GM19193 (cell line): Measurements from ENCODE around the gene ADGRA1.

Source experiments
- POLR2A ChIP-seq: IDR thresholded peaks from 4 replicates; pipeline ENCODE4 v1.6.1; 2011; ENCODE audit not compliant: insufficient read depth, insufficient read length; ENCODE audit errors: extremely low read depth

Gene ADGRA1

DNA sequence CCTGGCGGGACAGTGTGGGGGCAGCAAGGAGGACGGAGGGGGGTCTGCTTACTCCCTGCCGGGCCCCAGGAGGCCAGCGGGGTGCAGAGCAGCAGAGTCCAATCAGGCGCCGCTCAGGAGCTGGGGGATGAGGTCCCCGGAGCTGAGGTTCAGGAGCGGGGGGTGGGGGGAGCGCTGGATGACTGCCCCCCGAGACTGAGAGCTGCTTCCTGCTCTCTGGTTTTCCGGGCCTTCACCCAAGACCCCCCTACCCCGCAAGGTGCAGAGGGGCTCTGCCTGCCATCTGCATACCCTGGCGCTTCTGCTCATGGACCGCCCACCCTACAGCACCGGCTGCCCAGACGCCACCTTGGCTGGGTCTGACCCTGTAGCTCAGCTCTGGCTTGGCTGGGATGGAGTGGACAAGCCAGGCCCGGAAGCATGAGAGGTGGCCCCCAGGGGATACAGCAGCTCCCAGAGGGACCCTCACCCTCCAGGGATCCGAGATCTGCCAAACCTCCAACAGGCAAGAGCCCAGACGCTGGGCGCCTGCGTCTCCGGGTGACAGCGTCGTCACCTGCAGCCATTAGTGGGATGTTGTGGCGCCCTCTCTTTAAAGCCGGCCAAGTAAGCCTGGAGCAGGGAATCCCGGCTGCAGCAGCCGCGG lies 73.2 kb downstream of the ADGRA1 start:
- TF ChIP-seq POLR2A: no peak

DNA sequence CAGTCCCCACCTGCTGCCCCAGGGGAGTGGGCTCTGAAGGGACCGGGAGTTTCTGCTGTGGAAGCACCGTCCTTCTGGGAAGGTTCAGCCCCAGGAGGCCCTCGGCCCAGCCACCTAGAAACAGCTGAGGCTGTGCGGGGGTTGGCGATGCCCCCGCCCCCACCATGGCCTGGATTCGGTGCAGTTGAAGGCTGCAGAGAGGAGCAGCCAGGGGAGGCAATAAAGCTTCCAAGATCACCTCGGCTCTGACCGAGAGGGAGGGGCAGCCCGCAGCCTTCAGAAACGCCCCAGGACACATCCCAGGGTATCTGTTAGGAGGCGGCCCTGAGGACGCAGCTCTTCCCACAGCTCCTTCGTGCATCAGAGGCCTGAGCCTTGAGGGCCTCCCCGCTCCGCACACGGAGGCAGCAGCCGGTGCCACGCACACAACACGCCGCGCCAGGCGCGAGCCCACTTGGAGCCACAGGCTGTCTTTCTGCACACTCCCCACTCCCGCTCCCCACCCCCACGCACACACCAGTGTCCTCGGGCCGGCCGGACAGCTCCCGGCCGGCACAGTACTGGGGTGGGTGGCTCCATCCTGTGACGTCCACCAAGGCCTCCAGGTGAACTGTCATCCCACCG lies 73.9 kb downstream of the ADGRA1 start:
- TF ChIP-seq POLR2A: no peak

DNA sequence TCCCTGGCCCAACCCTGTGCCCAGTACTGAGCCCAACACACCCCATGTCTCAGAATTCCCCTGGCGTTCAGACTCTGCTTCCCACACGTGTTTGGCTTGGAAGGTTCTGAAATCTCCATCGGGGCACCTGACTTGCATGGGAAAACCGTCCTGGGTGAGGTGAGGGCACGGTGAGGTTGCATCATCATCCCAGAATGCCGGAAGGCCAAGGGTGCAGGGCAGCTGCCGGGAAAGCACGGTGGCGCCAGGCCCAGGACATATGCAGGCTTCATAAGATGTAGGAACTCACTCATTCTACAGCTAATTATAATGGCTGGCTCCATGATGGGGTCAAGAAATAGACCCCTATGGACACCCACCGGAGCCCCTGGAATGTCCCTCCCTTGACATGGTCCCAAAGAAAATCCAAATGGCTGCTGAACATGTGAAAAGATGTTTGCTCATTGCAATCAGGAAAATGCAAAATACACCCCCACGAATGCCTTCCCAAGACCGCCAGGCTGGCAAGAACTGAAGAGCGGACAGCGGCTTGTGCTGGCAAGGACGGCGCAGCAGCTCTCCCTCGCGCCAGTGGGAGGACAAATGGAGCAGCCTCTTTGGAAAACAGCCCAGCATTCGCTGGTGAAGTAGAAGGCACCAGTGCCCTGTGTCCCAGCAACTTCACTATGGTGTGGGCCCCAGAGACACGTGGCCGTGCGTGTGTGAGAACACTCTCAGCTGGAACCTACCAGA lies 74.6 kb downstream of the ADGRA1 start:
- TF ChIP-seq POLR2A: no peak

DNA sequence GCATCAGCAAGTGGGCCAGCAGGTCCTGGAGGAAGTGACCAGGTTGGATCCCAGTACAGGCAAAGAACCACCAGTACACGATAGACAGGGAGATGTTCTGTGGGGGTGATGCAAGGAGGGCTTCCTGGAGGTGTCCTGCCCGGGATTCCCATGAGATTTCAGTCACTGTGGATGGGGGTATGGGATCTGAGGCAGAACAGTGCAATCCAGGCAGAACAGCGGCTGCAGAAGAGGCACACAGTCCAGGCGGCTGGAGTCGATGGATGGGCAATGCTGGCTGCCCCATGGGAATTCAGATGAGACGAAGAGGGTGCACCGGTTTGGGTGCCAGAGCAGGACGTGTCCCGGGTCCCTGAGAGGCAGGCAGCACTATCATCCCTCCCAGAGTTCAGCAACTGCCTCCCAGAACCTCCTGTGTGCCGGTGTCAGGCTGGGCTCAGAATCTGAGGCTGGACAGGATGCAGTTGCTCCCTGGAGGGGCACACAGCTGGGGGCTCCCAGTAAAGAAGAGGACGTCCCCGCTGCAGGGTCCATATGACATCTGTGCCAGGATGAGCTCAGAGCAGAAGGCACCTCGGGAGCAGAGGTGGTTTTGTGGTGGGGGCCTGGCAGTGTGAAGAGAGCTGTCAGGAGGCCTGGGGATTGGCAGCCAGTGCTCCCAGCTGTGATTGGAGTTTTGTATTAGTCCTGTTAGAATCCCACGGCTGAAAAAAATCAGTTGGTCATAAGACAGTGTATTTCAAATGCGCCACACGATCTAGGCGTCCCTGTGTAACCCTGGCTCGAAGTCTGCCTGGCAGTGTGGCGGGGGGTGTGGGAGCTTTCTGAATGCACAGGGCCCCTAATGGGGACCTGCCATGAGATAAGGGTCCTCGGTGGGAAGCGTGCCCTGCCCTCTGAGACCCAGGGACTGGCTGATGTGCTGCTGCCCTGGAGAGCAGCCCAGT lies 75.5 kb downstream of the ADGRA1 start:
- TF ChIP-seq POLR2A: no peak

DNA sequence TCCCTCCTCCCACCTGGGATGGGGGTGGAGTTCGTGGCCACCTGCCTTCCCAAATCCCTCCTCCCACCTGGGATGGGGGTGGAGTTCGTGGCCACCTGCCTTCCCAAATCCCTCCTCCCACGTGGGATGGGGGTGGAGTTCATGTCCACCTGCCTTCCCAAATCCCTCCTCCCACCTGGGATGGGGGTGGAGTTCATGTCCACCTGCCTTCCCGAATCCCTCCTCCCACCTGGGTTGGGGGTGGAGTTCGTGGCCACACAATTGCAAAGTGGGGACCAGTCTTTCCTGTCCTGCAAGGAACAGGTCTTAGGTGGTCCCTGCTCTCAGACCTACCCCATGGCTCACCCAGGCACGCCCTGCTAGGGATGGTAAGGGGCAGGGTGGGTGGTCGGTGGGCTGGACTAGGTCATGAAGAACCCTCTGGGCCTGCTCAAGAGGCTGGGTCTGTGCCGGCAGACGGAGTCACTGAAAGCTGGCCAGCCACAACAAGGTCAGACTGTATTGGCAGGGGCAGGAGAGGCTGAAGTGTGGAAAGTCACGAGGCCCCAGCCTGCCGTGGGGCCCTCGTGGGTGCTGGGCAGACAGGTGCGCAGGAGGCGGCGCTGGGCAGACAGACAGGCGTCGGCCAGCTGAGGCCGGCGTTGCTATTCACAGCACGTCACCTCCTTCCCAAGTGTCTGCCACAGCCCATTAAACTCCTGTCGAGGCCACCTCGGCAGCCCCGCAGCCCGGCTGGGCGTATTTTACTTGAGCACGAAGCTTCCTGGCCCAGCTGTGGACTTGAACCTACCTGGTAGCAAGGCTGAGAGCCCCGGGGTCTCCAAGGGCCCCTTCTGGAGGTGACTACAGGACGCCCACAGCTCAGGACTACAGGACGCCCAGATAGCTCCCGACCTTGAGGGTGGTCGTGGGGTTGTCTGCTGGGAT lies 76.4 kb downstream of the ADGRA1 start:
- no peak for TF ChIP-seq POLR2A

DNA sequence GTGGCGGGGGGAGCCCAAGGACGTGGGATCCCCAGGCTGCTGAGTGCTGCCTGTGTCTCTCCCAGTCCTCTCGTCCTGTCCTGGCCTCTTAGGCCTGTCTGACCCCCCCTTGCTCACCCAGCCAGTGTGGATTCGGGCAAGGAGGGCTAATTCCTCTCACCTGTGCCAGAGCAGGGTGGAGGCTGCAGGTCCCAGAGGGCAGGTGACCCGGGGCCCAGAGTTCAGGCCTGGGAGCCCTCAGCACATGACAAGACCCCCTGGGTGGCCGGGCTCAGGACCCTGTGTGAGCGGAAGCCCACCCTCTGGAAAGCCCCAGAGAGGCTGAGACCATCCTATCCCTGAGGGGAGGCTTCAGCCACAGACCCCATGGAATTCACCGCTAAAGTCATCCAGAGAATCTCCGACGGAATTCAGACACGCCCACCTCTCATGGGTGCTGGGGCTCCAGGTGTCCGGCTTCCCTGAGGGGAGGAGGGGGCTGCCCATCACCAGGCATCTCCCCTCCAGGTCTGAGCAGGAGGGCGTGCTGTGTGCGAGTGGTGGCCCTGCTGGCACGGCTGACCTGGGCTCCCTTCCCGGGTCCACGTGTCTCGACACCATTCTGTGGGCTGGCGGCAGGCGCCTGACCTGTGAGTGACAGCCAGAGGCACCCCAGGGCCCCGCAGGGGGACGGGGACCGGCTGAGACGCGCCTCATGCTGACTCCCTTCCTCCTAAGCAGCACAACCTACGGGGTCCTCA lies 77.3 kb downstream of the ADGRA1 start:
- no peak for TF ChIP-seq POLR2A

DNA sequence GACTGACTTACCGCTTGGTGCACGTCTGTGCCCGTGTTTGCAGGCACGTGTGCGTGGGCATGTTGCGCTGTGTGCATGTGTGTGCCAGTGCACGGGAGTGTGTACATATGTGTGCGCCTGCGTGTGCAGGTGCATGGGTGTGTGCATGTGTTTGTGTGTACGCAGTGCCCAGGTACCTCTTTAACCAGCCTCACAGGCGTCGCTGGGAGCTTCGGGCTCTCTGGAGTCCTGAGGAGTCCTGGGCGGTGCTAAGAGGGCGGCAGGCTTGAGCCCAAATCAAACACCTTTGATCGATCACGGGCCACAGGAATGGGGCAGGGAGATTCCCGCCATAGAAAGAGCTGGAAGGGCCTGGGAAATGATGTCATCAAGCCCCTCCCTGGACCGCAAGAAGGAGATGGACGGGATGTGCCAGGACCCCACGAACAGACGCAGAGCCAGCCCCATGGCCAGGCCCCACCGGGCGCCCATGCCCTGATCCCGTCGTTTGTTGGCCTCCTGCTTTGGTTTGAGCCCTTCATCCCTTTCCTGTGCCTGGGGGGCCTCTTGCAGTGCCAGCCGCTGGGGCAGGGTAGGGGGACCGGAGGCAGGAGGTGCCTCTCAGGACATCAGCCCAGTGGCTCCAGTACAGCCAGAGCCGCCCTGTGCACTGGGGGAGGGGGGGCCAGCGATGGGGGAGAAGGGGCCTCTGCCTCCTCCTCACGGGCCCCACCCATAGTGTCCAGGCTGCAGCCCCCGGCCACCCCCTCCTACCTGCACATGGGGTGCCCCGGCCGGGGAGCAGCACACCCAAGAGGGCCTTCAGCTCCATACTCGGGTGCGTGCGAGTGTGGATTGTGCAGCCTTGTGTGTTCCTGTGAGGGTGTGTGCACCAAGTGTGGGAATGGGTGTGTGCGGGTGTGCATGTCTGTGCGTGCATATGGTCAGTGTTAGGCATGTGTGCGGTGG lies 78.1 kb downstream of the ADGRA1 start:
- no peak for TF ChIP-seq POLR2A

DNA sequence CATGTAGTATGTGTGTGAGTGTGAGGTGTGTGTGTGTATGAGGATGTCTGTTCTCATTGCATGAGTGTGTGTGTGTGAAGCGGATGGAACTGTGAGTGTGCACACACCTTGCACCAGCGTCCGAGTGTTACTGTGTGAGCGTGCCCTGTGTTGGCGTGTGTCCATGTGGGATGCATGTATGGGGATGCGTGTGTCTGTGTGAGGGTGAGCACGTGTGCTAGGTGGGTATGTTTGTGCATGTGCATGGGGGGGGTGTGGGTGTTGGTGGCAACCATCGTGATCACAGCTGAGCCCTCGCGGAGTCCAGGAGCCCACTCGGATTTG lies 78.7 kb downstream of the ADGRA1 start:
- TF ChIP-seq POLR2A: no peak

DNA sequence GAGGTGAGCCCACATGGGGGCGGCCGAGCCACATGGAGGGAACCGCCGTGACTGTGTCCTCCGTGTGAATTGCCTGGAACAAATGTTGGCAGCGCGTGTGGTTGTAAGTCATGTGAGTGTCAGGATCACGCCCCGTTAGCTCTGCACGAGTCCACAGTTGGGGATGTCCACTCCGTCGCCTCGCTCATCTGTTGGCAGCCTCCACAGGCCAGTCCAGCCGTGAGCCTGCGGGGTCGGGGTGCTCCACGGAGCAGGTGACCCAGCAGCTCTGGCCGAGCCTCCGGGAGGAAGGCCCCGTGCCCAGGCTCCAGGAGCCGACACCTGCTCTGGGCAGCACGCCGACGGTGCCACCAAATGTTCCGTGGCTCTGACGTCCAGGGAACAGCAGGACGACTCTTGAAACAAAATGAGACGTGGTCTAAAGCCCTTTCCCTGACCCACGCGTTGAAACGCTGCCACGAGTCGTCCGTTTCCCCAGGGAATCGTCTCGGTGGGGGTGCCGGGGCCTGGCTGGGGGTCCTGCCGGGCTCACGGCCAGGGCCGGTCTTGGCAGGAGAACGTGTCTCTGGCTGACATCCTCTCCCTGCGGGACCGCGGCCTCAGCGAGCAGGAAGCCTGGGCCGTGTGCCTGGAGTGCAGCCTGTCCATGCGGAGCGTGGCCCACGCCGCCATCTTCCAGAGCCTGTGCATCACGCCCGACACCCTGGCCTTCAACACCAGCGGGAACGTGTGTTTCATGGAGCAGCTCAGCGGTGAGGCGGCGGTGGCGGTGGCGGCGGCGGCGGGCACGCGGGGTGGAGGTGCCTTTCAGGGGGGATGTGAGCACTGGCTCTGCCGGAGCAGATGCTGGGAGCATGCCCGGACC lies 79.3 kb downstream of the ADGRA1 start:
- TF ChIP-seq POLR2A: no peak

DNA sequence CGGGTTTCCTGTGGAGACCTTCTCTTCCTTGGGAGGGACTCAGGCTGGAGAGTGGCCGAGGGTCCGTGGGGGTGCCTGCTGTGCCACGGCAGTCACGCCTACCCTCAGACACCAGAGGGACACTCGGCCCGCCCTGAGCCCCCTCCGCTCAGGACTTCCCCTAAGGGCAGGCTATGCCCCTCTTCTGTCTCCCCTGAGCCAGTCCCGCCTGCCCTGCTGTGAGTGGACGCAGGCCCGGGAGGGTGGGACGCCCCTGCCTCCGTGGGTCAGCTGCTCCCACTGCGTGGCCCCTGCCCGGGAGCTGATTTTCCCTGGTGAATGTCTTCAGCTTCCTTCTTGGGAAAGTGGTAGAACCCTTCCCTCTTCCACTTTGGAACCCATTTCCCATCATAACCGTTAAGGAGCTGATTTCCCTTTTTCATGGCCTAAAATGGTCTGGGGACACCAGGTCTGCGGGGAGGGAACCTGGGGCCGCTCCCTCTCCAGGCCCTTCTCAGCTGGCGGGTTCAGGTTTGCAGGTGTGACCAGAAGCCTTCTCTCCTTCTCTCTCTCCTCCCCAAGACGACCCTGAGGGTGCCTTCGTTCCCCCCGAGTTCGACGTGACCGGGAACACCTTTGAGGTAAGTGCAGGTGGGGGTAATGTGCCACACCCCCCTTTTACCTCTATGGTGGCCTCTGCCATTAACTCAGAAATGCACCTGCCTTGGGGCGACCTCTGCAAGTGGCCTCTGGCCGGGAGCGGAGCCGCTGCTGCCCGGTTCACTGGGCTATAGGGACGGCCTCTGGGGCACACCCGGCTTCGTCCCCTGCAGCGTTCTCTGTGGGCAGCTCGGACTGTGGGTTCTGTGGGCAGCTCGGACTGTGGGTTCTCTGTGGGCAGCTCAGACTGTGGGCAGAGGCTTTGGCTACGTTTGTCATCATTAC lies 80.2 kb downstream of the ADGRA1 start:
- no peak for TF ChIP-seq POLR2A
